K562 (cell line): ENCODE measurements around the gene PDE2A.

Experiments used
- ARID1B ChIP-seq: fragments of 450-650 bp; IDR thresholded peaks from 2 replicates; pipeline ENCODE4 v1.6.1; 2016; ENCODE audit warnings: antibody characterized with exemption, mild to moderate bottlenecking, inconsistent platforms
- EP300 ChIP-seq: IDR thresholded peaks from 2 replicates; pipeline ENCODE4 v1.6.1; 2012; ENCODE audit warnings: low read length, improper control_type of control experiment
- EZH2 ChIP-seq: IDR thresholded peaks from 2 replicates; pipeline ENCODE4 v1.6.1; 2012; ENCODE audit warnings: low read depth, mild to moderate bottlenecking, inconsistent platforms, low read length, borderline replicate concordance
- POLR2A ChIP-seq: fragments of 450-650 bp; conservative IDR thresholded peaks from 2 replicates; pipeline ENCODE4 v1.6.1; 2016
- POLR2AphosphoS5 ChIP-seq: IDR thresholded peaks from 2 replicates; pipeline ENCODE4 v1.6.1; 2011; ENCODE audit warnings: mild to moderate bottlenecking, low read depth, low read length, moderate library complexity; ENCODE audit not compliant: control insufficient read depth, insufficient read depth
- TAF15 ChIP-seq: fragments of 200-400 bp; formaldehyde crosslinking; IDR thresholded peaks from 2 replicates; pipeline ENCODE4 v1.6.1; 2017; ENCODE audit warnings: mild to moderate bottlenecking, low read depth, low read length, moderate library complexity
- TRIM24 ChIP-seq, 2 experiments: fragments of 450-650 bp; IDR thresholded peaks; 2 replicates each; pipeline ENCODE4 v1.6.1; 2016
- ZBTB26 ChIP-seq: fragments of 450-650 bp; formaldehyde crosslinking; IDR thresholded peaks from 2 replicates; pipeline ENCODE4 v1.4.0; 2022; ENCODE audit warnings: missing genetic modification characterization
- ZNF23 ChIP-seq: fragments of 250-450 bp; sonication (Bioruptor Pico); IDR thresholded peaks from 2 replicates; pipeline ENCODE4 v1.4.0; 2020; ENCODE audit warnings: mild to moderate bottlenecking
- TF ChIP-seq, protein P1 (sequence below): sonication (generic); formaldehyde crosslinking; IDR thresholded peaks from 2 replicates; pipeline ENCODE4 v1.8.0; 2022; ENCODE audit warnings: mild to moderate bottlenecking, low read depth, missing genetic modification reagents
- TF ChIP-seq, protein P2 (sequence below): sonication (generic); formaldehyde crosslinking; IDR thresholded peaks from 2 replicates; pipeline ENCODE4 v1.8.1; 2023; ENCODE audit warnings: mild to moderate bottlenecking, missing genetic modification reagents

DNA sequence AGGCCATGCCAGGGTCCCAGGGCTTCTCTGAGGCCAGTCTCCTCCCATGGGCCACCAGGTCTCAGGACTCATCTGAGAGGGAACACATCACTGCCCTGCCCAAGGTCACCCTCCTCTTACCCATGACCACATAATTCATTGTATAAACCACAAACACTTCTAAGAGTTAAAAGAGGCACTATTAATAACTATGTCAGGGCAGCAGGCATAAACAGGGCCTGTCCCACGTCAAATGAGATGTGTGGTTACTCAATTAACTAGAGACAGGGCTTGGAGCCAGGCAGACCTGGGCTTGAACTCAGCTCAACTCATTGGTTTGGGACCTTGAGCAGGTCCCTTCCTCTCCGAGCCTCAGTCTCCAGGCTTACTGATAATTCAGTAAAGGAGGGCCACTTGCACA, 44.9 kb upstream of the PDE2A start:
- TF ChIP-seq, protein P1, sequence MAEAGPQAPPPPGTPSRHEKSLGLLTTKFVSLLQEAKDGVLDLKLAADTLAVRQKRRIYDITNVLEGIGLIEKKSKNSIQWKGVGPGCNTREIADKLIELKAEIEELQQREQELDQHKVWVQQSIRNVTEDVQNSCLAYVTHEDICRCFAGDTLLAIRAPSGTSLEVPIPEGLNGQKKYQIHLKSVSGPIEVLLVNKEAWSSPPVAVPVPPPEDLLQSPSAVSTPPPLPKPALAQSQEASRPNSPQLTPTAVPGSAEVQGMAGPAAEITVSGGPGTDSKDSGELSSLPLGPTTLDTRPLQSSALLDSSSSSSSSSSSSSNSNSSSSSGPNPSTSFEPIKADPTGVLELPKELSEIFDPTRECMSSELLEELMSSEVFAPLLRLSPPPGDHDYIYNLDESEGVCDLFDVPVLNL (CRISPR knock-in tag): no peak
- TF ChIP-seq POLR2AphosphoS5: no peak
- no peak for TF ChIP-seq ARID1B
- TF ChIP-seq EP300: no peak
- TF ChIP-seq TRIM24 (IDR thresholded peaks at IDR 0.05): no peak
- no peak for TF ChIP-seq POLR2A
- no peak for TF ChIP-seq ZNF23 (CRISPR knock-in tag)
- no peak for TF ChIP-seq EZH2
- TF ChIP-seq, protein P2, sequence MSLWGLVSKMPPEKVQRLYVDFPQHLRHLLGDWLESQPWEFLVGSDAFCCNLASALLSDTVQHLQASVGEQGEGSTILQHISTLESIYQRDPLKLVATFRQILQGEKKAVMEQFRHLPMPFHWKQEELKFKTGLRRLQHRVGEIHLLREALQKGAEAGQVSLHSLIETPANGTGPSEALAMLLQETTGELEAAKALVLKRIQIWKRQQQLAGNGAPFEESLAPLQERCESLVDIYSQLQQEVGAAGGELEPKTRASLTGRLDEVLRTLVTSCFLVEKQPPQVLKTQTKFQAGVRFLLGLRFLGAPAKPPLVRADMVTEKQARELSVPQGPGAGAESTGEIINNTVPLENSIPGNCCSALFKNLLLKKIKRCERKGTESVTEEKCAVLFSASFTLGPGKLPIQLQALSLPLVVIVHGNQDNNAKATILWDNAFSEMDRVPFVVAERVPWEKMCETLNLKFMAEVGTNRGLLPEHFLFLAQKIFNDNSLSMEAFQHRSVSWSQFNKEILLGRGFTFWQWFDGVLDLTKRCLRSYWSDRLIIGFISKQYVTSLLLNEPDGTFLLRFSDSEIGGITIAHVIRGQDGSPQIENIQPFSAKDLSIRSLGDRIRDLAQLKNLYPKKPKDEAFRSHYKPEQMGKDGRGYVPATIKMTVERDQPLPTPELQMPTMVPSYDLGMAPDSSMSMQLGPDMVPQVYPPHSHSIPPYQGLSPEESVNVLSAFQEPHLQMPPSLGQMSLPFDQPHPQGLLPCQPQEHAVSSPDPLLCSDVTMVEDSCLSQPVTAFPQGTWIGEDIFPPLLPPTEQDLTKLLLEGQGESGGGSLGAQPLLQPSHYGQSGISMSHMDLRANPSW (CRISPR knock-in tag): no peak
- no peak for TF ChIP-seq TAF15
- no peak for TF ChIP-seq ZBTB26 (CRISPR knock-in tag)
